Measurements from ENCODE around the gene CAPZA1. TPM values are rescaled to one million over a fixed set of nuclear protein-coding genes. Genes with fewer than 3 reads are reported as not detected.

Gene CAPZA1
- polyA plus RNA-seq, 1 donor from 2014 or later, result 82.2 TPM

GRCh38 chr1:112687785-112688496 lies 68.3 kb downstream of the CAPZA1 start:
- no peaks in the 10 kb centered on the region for H3K79me2 ChIP-seq (replicated peaks; ENCODE audit: insufficient read depth, low read length)
- H3K27ac ChIP-seq (ENCODE audit: low read length), result no peak overlapping the region
- H3K36me3 ChIP-seq (ENCODE audit: insufficient read depth, low read length), result no peaks in the 10 kb centered on the region
- H4K20me1 ChIP-seq (ENCODE audit: insufficient read depth), result no peaks in the 10 kb centered on the region
- no peaks in the 10 kb centered on the region for H3F3A ChIP-seq (ENCODE audit: insufficient read depth, low read length, poor library complexity, severe bottlenecking)
- no peaks in the 10 kb centered on the region for H3K9me2 ChIP-seq (ENCODE audit: insufficient read depth, low read length)
- no peak overlapping the region for H3K4me2 ChIP-seq (ENCODE audit: low read length)
- H3K9ac ChIP-seq (ENCODE audit: low read length), result no peak overlapping the region
- no peak overlapping the region for H3K4me3 ChIP-seq (ENCODE audit: low read length)
- H2AFZ ChIP-seq (ENCODE audit: low read depth, low read length), result no peak overlapping the region
- no peaks in the 10 kb centered on the region for H3K9me3 ChIP-seq (ENCODE audit: low read length)
- no peaks in the 10 kb centered on the region for H3K27me3 ChIP-seq (ENCODE audit: insufficient read depth, low read depth, low read length)
- TF ChIP-seq SMC3 (conservative IDR thresholded peaks at IDR 0.05; ENCODE audit: poor library complexity) (no peak), MXI1 (conservative IDR thresholded peaks at IDR 0.05; ENCODE audit: poor library complexity, severe bottlenecking) (no peak), TAF1 (IDR thresholded peaks at IDR 0.05; ENCODE audit: low read depth) (no peak)
- TF ChIP-seq, protein P1, sequence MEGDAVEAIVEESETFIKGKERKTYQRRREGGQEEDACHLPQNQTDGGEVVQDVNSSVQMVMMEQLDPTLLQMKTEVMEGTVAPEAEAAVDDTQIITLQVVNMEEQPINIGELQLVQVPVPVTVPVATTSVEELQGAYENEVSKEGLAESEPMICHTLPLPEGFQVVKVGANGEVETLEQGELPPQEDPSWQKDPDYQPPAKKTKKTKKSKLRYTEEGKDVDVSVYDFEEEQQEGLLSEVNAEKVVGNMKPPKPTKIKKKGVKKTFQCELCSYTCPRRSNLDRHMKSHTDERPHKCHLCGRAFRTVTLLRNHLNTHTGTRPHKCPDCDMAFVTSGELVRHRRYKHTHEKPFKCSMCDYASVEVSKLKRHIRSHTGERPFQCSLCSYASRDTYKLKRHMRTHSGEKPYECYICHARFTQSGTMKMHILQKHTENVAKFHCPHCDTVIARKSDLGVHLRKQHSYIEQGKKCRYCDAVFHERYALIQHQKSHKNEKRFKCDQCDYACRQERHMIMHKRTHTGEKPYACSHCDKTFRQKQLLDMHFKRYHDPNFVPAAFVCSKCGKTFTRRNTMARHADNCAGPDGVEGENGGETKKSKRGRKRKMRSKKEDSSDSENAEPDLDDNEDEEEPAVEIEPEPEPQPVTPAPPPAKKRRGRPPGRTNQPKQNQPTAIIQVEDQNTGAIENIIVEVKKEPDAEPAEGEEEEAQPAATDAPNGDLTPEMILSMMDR (IDR thresholded peaks at IDR 0.05; ENCODE audit: poor library complexity, severe bottlenecking), result no peak

DNA sequence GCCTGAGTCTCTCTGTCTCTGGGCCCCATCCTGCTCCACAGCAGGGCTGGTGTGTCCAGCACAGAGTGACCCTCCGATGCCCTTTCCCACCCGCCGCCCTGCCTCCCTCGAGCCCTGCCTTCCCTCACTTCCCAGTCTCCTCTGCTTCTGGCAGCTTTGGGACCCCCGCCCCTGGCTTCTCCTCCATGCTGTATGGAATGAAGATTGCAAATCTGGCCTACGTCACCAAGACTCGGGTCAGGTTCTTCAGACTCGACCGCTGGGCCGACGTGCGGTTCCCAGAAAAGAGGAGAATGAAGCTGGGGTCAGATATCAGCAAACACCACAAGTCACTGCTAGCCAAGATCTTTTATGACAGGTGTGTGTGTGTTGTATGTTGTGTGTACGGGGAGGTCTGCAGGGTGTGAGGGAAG lies 69.2 kb downstream of the CAPZA1 start:
- Histone ChIP-seq H3K4me3 (ENCODE audit: low read length) (no peak overlapping the region), H3K36me3 (ENCODE audit: insufficient read depth, low read length) (no peaks in the 10 kb centered on the region), H3K27ac (ENCODE audit: low read length) (no peak overlapping the region)

More for the DNA sequence above, 69.2 kb downstream of the CAPZA1 start:
- H3K9me3 ChIP-seq (ENCODE audit: low read length), result no peaks in the 10 kb centered on the region
- no peak overlapping the region for H2AFZ ChIP-seq (ENCODE audit: low read depth, low read length)
- no peaks in the 10 kb centered on the region for H3K79me2 ChIP-seq (replicated peaks; ENCODE audit: insufficient read depth, low read length)
- H3K9me2 ChIP-seq (ENCODE audit: insufficient read depth, low read length), result no peaks in the 10 kb centered on the region
- H4K20me1 ChIP-seq (ENCODE audit: insufficient read depth), result no peaks in the 10 kb centered on the region
- no peaks in the 10 kb centered on the region for H3K27me3 ChIP-seq (ENCODE audit: insufficient read depth, low read depth, low read length)
- no peak overlapping the region for H3K9ac ChIP-seq (ENCODE audit: low read length)
- TF ChIP-seq EZH2 (IDR thresholded peaks at IDR 0.05; ENCODE audit: borderline replicate concordance, insufficient read depth, low read length, poor library complexity, severe bottlenecking), result no peak
- TF ChIP-seq EP300 (conservative IDR thresholded peaks at IDR 0.05; ENCODE audit: poor library complexity, severe bottlenecking), result no peak
- TF ChIP-seq TAF1 (IDR thresholded peaks at IDR 0.05; ENCODE audit: low read depth), result no peak
- TF ChIP-seq RAD21 (conservative IDR thresholded peaks at IDR 0.05), result no peak
- no peak for TF ChIP-seq REST (IDR thresholded peaks at IDR 0.05; ENCODE audit: borderline replicate concordance)
- H3F3A ChIP-seq (ENCODE audit: insufficient read depth, low read length, poor library complexity, severe bottlenecking), result no peaks in the 10 kb centered on the region
- no peak overlapping the region for H3K4me2 ChIP-seq (ENCODE audit: low read length)

Measured in neural cell (in vitro differentiated cells).